HG02610 (cell line): ENCODE results near the gene FAM118B.
"Not testable (repeated sequence)": the region's sequence is repeated elsewhere in the genome, so short reads cannot be mapped to it uniquely, and the experiment has no call there.

Experiments used
- ATAC-seq: cut with Tn5 transposase; IDR thresholded peaks from one replicate; pipeline ENCODE4 v1.9.1; 2021; ENCODE audit warnings: mild to moderate bottlenecking, moderate library complexity; ENCODE audit not compliant: unreplicated experiment

The FAM118B gene

GRCh38 chr11:126216526-126217305 lies 5.1 kb downstream of the FAM118B start:
- no peak for ATAC-seq

DNA sequence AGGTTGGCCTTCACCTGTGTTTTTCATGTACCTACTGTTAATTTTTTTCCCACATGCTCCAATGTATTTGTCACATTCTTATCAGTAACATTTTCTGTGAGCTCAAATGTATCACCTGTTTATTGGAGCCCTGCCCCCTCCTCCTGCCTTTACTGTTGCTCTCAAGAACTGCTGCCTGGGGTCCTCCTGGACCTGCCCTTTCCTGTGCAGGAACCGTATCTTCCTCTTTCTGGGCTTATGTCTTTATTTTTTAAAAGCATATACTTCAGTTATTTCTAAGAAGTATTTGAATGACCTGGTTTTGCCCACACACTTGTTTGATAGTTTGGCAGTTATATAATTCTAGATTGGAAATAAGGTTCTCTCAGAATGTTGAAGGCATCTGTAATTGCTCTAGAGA lies 5.9 kb downstream of the FAM118B start:
- no peak for ATAC-seq

DNA sequence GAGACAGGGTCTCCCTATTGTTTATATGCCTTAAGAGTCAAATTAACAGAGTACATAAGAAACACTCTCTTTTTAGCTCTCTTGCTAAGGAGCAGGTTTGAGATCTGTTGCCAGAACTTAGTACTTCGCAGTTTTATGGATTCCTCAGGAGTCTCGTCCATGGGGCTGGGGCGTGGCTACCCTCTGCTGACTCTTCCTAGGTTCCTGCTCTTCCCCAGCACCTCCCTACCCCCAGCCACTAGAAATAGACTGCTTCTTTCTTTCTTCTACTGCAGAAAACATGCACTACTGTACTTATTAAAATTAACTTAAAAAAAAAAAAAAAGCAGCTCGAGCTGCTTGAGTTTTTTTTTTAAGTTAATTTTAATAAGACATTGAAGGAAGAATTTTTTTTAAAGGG lies 8.0 kb downstream of the FAM118B start:
- ATAC-seq, result no peak

GRCh38 chr11:126224647-126225294 lies 13.2 kb downstream of the FAM118B start:
- no peak for ATAC-seq

GRCh38 chr11:126225295-126225665 lies 13.7 kb downstream of the FAM118B start:
- ATAC-seq, result no peak

DNA sequence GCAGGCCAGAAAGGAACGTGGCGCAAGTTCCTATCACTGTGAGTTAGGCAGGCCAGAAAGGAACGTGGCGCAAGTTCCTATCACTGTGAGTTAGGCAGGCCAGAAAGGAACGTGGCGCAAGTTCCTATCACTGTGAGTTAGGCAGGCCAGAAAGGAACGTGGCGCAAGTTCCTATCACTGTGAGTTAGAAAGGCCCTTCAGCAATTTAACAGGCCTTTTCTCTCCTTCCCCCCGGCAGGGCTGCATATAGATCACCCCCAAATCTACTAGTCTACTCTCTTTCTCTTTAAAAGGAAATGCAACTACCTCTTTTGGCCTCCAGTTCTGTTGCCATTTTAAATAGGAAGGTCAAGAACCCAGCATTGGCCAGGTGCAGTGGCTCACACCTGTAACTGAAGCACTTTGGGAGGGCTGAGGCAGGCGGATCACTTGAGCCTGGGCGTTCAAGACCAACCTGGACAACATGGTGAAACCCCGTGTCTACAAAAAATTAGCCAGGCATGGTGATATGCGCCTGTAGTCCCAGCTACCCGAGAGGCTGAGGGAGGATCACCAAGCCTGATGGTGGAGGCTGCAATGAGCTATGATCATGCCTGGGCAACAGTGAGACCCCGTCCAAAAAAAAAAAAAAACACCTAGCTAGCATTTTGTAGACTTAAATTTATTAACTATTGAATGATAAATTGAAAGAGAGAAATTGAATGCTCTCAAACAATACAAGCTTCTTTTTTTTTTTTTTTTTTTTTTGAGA lies 14.9 kb downstream of the FAM118B start:
- no peak for ATAC-seq

GRCh38 chr11:126229858-126230540 lies 18.4 kb downstream of the FAM118B start:
- ATAC-seq, result no peak

- ATAC-seq, result no peak
Measured at GRCh38 chr11:126231725-126232459, 20.3 kb downstream of the FAM118B start.

DNA sequence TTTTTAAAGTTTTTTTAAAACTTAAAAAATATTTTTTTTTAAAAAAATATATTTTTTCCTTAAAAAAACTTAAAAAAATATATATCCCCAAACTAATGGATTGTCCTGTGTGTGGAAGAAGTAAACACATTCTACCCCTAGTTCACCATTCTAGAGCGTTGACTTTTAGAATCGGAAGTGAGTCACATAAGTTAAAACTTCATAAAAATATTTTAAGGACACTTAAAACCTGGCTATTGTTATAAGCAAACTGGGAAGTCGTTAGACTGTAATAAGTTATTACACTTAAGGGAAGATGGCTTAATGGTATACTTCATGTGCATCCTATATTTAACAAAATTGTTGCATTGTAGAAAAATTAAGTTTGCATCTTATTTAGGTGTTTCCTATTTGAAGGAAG lies 21.1 kb downstream of the FAM118B start:
- ATAC-seq, result no peak

- ATAC-seq, result no peak
Measured at GRCh38 chr11:126233391-126233790, 21.8 kb downstream of the FAM118B start.

- no peak for ATAC-seq
Measured at GRCh38 chr11:126246636-126247035, 35.1 kb downstream of the FAM118B start.

- ATAC-seq, result no peak
Measured at GRCh38 chr11:126253265-126253664, 41.7 kb downstream of the FAM118B start.

GRCh38 chr11:126254819-126255218 lies 43.2 kb downstream of the FAM118B start:
- ATAC-seq, result no peak

- ATAC-seq, result not testable (repeated sequence)
Measured at GRCh38 chr11:126255507-126255906, 43.9 kb downstream of the FAM118B start.

DNA sequence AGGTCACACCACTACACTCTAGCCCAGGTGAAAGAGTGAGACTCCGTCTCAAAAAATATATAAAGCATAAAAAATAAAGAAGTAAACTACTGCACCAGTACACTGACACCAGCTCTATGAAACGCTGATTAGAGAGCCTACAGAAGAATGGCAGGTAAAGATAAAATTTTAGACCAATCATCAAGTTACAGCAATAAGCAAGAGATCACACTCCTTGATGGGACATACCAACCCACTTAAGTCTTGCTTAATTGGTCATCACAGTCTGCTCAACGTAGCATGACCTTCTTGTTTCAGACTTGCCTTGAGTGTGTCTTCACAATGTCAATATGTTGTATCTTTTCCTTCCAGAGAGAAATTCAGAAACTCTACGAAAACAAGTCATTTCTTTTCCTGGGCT lies 44.6 kb downstream of the FAM118B start:
- ATAC-seq, result no peak

DNA sequence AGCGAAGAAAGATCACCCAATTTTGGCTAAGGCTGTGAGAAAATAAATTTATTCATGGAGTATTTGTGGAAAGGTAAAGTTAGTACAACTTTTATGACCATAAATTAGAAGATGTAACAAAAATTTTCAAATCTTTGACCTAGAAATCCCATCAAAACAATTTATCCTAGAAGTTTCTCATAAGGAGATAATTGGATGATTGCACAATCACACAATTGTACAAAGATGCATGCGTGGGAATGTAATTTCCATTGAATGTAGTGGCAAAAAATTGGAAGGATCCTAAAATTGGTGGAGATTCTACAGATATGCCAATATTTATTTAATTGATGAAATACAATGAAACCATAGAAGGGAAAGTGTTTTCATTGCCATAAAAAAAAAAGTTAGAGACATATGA lies 45.6 kb downstream of the FAM118B start:
- ATAC-seq, result no peak

DNA sequence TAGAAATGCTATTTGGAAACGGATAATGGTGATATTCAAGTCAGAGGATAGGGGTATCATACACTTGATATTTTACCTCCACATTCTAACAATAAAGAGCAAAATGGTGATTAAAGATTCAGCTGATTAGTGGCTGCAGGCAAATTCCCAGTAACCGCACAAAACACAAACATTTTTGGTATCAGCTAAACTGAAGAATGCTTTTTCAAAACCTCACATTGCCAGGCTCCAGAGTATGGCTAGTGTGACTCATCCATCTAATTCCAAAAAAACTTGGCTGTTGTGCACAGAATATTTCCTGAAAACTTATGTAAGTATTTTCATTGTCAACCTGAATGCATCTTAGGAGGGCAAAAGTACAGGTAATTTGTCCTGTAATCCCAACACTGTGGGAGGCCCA lies 46.2 kb downstream of the FAM118B start:
- ATAC-seq, result no peak

DNA sequence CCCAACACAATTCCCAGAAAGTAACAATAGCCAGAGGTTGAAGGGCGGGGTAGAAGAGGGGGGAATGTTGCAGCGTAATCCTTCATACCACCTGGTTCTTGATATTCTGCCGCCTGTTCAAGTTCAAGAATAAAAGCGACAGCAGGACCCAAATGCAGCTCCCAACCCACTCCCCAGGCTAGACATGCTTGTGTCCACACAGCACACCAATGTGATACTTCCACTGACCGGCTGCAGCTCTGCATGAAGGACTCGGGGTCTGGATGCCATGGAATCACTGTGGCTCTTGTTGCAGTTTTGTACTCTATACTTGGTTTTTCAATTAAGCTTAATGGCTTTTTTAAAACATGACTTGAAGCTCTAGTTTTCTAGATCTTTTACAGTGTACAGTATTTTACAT lies 50.6 kb downstream of the FAM118B start:
- no peak for ATAC-seq

DNA sequence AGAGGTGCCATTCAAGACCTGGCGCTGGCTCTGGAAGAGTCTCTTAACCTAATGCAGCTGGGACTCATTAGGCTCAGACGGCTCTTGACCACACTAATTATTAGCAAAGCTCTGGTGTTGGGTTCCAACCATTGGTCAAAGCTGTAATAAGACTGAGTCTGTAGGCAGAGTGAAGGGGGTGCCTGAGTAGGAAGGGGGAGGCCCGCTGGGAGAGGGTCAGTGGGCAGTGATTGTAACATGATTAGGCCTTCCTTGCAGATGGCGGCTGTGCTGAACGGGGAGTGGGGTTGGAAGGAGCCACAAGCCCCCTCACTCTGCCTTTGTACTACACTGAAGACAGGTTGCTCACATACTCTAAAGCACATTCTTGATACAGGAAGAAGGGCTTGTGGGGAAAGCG lies 51.9 kb downstream of the FAM118B start:
- no peak for ATAC-seq

DNA sequence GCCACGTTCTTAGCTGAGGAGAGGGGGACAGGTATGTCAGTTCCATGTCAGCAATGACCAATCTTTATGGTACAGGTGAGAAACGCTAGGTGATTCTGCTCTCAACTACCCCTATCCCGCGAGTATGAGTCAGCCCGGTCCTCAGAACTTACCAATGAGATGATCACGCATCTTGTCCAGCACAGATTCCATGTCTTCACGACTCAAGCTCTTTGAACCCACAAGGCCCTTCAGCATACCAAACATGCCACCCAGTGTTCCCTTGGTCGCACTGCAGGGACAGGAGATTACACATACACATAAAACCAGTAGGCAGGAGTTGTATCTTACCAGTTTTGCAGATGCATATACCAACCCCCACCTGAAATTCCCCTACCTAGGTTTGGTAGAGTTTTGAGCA lies 54.2 kb downstream of the FAM118B start:
- no peak for ATAC-seq

DNA sequence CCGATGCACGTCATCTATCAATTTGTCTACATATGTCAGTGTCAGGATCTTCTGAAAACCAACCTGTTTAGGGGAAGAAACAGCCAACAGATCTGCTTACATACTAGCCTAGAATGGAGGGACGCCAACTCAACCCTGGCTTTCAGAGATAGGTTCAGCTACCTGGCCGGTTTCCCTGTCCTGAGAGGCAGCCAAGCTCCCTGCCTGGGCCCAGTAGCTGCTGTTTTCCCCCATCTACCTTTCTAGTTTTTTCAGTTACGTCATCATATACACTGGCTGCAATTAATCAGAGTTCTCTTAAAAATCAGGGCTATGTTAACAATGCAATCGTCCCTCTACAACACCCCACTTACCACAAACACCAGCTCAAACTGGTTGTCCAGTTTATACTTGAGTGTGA lies 56.1 kb downstream of the FAM118B start:
- ATAC-seq, result no peak
